SW480 (cell line): Measurements from ENCODE around the gene RIC3.
A peak's percentile ranks its signal among the peaks of the same experiment; 100 is the strongest.

ENCODE experiments used
- DNase-seq: peaks from one replicate; pipeline ENCODE4 v3.0.0-alpha.2; 2016; ENCODE audit warnings: low spot score

Gene RIC3

DNA sequence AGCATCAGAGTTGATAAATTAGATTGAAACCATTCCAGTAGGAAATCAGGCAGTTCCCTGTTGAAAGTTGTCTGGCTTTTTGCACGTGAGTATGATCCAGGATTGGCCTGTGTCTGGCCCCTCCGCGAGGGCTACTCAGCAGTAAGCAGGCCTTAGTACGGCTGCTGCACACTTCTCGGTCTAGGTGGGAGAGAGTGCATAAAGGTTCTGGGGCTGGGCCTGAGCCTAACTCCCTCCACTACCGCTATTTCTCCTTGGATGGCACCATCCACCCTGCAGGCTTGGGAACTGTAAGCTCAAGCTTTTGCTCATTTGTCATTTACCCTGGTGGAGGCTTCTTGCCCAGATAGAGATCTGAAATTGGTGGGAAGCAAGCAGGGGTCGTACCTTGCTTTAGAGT is 65.9 kb downstream of the RIC3 start:
- DNase-seq = no peak

DNA sequence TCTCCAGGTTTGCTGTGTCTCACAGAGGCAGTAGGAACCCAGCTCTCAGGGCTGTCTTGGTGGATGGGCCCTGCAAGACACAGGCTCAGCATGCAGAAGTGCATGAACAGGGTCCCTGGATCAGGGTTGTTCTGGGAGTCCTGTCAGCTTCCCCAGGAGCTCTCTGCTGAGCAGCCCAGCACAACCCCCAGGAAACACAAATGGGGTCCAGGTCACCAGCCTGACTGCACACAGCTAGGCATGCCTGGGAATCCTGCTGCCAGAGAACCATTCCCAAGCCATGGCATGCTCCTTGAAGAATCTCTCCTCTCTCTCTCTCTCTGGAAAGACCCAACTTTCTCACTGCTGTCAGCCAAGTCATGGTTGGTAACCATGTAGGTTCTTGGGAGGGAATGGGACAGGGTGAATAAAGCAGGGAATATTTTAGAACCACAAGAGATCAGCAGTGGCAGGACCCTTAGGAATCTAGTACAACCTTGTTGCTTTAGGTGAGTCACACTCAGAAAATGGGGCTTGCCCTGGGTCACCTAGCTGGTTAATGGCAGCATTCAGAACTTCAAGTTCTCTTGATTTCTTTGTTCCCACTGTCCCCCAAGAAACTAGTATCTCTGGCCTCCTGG is 66.4 kb downstream of the RIC3 start:
- DNase-seq = no peak

- no peak for DNase-seq
Observed at GRCh38 chr11:8101421-8101820, 67.4 kb downstream of the RIC3 start.

DNA sequence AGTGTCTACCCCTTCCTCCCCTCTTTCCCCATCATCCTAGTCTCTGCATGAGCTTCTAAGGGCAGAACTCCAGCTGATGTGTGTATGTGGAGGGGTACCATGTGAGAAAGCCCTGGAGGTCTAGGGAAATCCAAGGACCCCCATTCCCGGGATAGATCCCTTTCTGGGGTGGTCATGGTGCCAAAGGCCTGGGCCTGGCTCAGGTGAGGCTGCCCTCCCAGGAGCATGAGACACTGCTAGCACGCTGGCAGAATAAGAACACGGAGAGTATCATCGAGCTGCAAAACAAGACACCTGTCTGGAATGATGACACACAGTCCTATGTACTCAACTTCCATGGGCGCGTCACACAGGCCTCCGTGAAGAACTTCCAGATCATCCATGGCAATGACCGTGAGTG is 68.2 kb downstream of the RIC3 start:
- no peak for DNase-seq

DNA sequence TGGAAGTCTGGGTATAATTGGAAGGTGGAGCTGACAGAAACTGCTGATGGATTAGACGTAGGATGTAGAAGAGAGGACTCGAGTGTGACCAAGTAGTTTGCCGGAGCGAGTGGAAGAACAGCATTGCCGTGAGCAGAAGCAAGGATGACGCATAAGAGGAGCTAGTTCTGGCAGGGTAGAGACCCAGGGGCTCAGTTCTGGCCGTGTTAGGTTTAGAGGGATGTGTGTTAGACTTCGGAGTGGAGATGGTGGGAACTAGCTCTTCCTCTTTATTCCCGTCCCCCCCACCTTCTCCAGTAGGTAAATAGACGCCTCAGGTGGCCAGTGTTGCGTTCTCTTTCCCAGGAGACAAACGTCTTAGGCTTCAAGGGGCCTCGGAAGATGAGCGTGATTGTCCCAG is 68.7 kb downstream of the RIC3 start:
- no peak for DNase-seq

GRCh38 chr11:8099291-8099899 is 69.4 kb downstream of the RIC3 start:
- DNase-seq = peak; percentile 62

DNA sequence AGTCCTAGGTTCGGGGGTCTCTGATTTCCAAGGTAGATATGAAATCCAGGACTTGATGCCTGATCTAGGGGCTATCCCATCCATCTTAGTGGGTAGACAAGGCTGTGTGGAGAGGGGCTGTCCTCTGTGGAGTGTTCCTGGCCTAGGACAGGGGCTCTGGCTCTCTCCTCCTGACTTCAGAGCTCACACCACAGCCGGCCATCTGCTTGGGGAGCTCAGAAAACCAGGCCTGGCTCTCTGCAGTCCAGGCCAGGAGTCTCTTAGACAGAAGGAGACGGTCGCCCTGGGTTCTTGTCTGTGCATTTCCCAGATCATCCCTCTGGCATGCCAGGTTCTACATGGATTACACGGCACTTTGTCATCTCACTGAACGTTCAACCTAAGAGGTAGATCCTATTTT is 69.9 kb downstream of the RIC3 start:
- DNase-seq = no peak

DNA sequence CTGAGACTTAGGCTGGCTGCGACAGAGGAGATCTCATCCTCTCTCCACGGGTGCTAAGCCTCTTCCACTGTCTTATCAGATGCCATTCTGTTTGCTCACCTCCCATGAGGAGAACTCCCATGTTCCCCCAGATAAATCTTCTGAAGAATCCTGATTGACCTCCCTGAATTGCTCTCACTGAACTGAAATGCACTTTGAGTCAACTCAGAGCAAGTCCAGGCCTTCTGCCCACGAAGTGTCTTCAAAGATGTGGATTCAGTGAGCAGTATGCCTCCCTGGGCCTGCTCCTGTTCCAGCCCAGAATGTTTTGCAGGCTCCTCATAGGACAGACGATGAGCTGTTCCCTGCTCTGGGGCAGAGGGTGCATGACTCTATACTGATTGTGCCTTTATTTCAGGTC is 70.5 kb downstream of the RIC3 start:
- no peak for DNase-seq

GRCh38 chr11:8097926-8098325 is 70.9 kb downstream of the RIC3 start:
- no peak for DNase-seq

DNA sequence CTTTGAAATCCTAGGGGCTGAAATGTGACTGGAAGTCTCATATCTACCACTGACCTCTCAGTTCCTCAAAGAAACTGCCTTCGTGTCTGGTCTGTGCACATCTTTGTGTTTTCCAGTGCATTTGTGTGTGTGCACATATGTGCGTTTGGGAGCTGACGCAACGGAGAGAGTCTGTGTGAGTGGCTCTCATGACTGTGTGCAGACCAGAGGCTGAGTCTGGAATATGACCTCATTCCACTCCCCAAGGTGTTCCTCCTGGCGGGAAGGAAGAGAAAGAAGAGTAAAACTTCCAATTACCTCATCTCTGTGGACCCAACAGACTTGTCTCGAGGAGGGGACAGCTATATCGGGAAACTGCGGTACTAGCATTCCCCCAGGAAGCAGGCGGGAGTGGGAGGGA is 71.4 kb downstream of the RIC3 start:
- DNase-seq = no peak

DNA sequence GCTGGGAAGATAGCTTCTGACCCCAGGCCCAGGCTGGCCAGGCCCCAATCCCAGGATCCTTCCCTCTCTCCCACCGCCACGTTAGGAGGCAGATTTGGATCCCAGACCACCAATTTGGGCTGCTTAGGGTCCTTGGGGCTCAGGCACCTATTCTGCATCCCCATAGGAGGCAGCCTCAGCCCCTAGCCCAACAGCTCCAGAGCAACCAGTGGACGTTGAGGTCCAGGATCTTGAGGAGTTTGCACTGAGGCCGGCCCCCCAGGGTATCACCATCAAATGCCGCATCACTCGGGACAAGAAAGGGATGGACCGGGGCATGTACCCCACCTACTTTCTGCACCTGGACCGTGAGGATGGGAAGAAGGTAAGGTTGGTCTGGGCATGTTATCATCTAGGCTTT is 71.8 kb downstream of the RIC3 start:
- no peak for DNase-seq

DNA sequence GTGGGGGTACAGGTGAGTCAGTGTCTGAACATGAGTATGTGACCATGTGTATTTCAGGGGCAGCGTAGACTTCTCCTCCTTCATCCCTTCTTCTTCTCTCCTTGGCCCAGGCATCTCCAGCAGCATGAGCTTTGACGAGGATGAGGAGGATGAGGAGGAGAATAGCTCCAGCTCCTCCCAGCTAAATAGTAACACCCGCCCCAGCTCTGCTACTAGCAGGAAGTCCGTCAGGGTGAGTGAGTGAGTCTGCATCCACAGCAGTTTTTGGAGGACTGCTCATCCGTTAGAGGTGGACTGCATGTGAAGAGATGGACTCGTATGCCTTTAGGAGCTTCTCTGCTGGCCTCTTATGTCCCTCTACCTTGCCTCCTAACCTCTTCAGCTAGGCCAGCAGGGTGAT is 72.2 kb downstream of the RIC3 start:
- DNase-seq = no peak

DNA sequence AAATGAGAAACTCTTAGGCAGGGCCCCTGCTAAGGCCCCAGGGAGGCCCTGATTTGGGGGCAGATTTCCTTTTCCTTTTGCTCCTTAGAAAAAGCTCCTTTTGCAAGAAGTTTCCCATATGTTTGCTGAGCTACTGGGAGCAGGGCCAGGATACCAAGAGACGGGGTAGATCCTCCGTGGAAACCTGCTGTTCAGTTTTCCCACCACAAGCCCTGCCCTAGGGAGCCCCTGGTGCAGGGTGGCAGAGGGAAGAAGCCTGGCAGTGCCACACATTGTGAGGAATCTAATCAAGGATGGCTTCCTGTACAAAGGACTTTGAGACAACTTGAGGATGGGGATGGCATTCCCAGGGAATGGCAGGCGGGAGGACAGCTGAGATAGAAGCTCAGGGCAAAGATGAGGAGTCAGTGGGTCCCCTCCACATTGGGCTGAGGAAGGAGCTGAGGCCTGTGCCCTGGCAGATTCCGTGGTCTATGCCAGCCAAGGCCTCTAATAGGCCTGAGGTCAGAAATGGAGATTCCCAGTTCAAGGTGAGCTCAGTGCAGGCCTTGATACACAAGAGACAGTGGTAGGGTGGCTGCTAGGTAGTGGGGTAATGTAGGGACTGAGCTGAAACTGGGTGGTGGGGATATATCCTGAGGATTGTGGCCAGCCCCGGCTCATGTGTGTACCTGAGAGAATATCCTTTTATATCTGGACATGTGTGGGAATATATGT is 72.9 kb downstream of the RIC3 start:
- DNase-seq = no peak

GRCh38 chr11:8095371-8095770 is 73.5 kb downstream of the RIC3 start:
- DNase-seq = no peak

DNA sequence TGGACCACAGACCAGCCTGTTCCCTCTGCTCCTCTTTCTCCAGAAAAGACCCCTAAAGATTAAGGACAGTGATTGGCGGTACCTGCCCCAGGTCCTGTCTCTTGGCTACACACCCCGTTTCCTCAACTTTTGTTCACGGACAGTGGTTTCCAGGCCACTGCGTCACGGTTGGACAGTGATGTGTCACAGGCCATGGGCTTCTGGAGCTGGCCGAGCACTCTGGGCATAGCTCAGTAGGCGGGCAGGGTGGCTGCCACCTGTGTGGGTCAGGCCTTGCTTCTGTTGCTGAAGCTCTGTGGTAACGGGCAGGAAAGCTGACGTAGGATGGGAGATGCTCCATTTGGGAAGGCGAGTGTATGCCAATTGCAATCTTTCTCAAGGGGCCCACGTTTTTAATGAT is 74.2 kb downstream of the RIC3 start:
- no peak for DNase-seq

DNA sequence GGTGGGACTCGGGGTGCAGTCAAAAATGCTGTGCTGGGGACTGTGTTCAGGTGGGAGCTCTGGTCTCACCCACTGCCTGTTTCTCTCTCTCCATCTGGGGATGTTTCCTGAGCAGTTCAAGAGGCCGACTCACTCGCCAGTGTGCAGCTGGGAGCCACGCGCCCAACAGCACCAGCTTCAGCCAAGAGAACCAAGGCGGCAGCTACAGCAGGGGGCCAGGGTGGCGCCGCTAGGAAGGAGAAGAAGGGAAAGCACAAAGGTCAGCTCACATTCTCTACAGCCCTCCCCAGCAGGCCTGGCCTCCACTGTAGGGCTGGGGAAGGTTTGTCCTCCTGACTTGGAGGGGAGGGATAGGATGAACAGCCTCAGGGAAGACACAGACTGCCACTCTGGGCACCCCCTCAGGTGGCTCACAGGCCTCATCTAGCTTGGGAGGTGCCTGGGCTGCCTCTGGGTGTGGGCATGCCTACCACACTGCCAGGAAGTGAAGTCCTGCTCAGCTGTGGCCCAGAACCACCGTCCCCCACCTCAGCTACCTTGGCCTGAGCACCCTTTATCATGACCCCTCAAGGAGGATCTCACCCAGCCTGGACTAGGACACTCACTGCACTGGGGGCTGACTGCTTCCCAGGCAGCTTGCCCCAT is 74.8 kb downstream of the RIC3 start:
- DNase-seq = no peak

- DNase-seq = peak; percentile 55
Observed at GRCh38 chr11:8092587-8093424, 76.0 kb downstream of the RIC3 start.

- DNase-seq = no peak
Observed at GRCh38 chr11:8091721-8092120, 77.1 kb downstream of the RIC3 start.

- no peak for DNase-seq
Observed at GRCh38 chr11:8090756-8091155, 78.1 kb downstream of the RIC3 start.

- no peak for DNase-seq
Observed at GRCh38 chr11:8089791-8090510, 78.9 kb downstream of the RIC3 start.

DNA sequence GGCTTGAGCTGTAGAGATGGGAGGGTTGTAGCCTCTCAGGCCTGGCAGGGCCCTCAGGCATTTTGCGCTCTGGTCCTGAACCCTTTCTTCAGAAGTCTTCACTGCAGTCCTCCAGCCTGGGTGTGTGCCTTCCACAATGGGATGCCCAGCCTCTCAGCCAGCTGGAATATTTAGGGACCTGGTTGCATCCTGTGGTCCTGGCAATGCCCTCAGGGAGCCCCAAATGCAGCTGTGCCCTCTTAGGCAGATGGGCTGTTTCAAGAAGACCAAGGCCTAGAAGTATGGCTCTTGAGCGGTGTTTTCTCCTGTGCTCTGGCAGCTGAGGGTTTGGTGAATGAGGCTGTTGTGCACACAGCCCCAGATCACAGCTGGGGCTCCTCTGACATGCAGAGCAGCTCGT is 81.1 kb downstream of the RIC3 start:
- no peak for DNase-seq

- no peak for DNase-seq
Observed at GRCh38 chr11:8087185-8087584, 81.6 kb downstream of the RIC3 start.
